ENCODE measurements around the gene EGFLAM. TPM values are rescaled to one million over a fixed set of nuclear protein-coding genes. Genes with fewer than 3 reads are reported as not detected.

The EGFLAM gene
- total RNA-seq = 0.27 and 0.42 TPM in 2 replicates
- 0.06 and 0.82 TPM in 2 replicates for polyA plus RNA-seq

DNA sequence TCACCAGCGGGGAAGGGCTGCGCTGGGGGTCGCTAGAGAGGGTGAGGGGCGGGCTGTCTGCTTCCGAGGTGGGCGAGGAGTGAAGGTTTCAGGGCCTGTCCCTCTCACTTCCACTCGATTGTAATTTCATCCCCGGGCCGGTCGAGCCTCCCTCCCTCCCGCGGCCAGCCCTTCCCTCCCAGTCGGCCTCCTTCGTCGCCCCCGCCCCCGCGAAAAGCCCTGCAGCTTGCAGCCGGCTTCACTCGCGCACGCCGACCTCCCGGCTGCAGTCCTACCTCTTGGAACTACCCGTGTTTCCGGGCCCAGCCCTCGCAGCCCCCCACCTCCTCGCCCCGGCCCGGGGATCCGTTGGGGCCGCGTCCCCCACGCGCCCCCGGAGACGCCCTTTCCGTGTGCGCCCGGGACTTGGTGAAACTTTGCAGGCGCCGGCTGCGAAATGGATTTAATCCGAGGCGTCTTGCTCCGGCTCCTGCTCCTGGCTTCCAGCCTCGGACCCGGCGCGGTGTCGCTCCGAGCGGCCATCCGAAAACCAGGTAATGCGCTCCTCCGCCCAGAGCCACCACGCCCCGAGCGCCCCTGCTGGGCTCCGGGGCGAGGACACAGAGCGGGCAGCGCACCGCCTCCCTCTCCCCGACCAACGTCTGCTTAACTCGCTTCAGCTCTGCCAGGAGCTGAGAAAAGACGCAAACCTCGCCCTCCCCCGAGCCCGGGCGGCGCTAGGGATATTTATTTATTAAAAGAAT lies at the start of gene EGFLAM:
Gene EGFLAM, plus strand, starts transcription at position 241 of the 743 bp plus-strand sequence. Its CDS starts 196 bp downstream, at position 437.
- no peaks in the 10 kb centered on the region for H3K9me3 ChIP-seq (ENCODE audit: low read depth)
- H3K4me1 ChIP-seq (ENCODE audit: low read depth) = peaks cover 11% of the 10 kb centered on the region
- H3K27me3 ChIP-seq = peaks cover 57% of the 10 kb centered on the region
- TF ChIP-seq, protein P1, sequence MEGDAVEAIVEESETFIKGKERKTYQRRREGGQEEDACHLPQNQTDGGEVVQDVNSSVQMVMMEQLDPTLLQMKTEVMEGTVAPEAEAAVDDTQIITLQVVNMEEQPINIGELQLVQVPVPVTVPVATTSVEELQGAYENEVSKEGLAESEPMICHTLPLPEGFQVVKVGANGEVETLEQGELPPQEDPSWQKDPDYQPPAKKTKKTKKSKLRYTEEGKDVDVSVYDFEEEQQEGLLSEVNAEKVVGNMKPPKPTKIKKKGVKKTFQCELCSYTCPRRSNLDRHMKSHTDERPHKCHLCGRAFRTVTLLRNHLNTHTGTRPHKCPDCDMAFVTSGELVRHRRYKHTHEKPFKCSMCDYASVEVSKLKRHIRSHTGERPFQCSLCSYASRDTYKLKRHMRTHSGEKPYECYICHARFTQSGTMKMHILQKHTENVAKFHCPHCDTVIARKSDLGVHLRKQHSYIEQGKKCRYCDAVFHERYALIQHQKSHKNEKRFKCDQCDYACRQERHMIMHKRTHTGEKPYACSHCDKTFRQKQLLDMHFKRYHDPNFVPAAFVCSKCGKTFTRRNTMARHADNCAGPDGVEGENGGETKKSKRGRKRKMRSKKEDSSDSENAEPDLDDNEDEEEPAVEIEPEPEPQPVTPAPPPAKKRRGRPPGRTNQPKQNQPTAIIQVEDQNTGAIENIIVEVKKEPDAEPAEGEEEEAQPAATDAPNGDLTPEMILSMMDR (IDR thresholded peaks at IDR 0.05; ENCODE audit: low read depth, low read length) = peak; percentile 23
- H3K36me3 ChIP-seq = no peaks in the 10 kb centered on the region
- H3K4me3 ChIP-seq = peak within 1 kb of the TSS; percentile 69
- no peak within 1 kb of the TSS for H3K27ac ChIP-seq
- DNase-seq (ENCODE audit: low read depth in 1 of 2, low spot score in 1 of 2) = peak; percentile 12 to 79

DNA sequence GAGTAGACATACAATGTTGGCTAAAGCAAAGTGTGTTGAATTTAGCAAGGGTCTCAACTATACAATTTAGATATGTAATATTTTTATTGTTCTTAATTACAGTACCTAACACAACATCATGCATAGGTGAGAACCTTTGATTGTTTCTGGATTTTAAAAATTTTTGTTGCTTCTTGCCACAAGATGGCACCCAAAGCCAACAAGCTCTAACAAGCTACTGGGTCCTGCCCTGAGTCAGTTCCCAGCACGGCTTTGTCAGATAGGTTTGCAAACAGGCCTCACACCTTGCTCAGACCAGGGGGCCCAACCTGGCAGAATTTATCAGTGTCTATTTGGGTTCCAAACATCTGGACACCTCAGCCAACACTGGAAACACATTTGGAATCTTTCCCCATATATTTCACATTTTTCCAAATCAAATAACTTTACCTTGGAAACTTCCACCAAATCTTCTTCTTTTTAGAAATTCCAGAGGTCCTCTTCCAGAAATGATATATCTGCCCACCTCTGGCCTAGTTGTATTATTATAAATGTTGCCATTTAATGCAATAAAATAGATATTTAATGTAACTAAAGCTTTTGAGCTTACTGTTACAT lies 49.5 kb upstream of the EGFLAM start:
- peak; percentile 62 to 64 for DNase-seq (ENCODE audit: low read depth in 1 of 2, low spot score in 1 of 2)
- Histone ChIP-seq H3K4me3 (no peak overlapping the region), H3K4me1 (ENCODE audit: low read depth) (no peaks in the 10 kb centered on the region), H3K27ac (no peak overlapping the region), H3K9me3 (ENCODE audit: low read depth) (no peaks in the 10 kb centered on the region), H3K27me3 (peaks cover 5% of the 10 kb centered on the region), H3K36me3 (no peaks in the 10 kb centered on the region)
- TF ChIP-seq, protein P1 (IDR thresholded peaks at IDR 0.05; ENCODE audit: low read depth, low read length) = peak; percentile 55

DNA sequence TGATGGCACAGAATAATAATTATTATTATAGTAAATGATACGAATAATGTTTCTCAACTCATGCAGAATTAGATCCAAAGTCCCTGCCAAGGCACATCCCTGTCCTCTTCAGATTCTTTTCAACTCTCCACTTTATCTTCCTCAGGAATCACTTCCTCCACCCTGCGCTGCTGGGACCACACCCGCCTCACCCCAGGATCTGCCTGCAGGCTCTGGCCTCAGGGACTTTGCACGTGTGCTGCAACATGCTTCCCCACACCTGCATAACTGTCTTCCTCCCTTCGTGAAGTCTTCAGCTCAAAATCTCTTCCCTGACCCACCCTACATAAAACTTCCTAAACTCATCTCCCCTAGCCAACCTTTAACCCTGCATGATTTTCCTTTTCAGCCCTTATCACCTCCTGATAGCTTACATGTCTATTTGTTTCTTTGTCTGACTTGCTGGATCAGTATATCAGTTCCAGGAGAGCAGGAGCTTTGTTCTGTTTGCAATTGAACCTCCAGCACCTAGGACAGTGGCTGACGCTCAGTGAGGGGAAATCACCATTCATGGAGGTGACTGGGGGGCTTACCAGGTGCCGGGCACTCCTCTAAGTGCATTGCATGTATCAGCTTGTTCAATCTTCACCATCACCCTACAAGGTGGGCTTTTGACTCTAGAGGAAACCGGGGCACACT lies 47.5 kb upstream of the EGFLAM start:
- Histone ChIP-seq H3K27ac (no peak overlapping the region), H3K9me3 (ENCODE audit: low read depth) (no peaks in the 10 kb centered on the region), H3K27me3 (no peaks in the 10 kb centered on the region), H3K4me1 (ENCODE audit: low read depth) (no peaks in the 10 kb centered on the region), H3K4me3 (no peak overlapping the region), H3K36me3 (no peaks in the 10 kb centered on the region)
- peak in 1 of 2 donors; percentile 20 for DNase-seq (ENCODE audit: low read depth in 1 of 2, low spot score in 1 of 2)
- TF ChIP-seq, protein P1 (IDR thresholded peaks at IDR 0.05; ENCODE audit: low read depth, low read length) = no peak

DNA sequence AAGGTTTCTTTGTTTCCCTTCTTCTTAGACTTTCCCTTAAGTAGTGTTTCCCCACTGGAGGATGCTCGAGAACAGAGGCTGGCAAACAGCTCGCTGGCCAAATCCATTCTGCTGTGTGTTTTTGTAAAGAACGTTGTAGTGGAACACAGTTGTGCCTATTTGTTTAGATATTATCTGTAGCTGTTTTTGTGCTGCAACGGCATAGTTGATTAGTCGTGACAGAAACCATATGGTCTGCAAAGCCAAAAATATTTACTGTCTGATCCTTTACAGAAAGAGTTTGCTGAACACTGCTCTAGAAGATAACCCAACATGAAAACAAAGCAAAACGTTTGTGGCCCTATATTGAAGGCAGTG lies 47.0 kb upstream of the EGFLAM start:
- TF ChIP-seq, protein P1 (IDR thresholded peaks at IDR 0.05; ENCODE audit: low read depth, low read length) = no peak
- H3K27ac ChIP-seq = no peak overlapping the region
- no peak for DNase-seq (ENCODE audit: low read depth in 1 of 2, low spot score in 1 of 2)
- no peaks in the 10 kb centered on the region for H3K36me3 ChIP-seq
- H3K4me1 ChIP-seq (ENCODE audit: low read depth) = no peaks in the 10 kb centered on the region
- H3K9me3 ChIP-seq (ENCODE audit: low read depth) = no peaks in the 10 kb centered on the region
- no peaks in the 10 kb centered on the region for H3K27me3 ChIP-seq
- no peak overlapping the region for H3K4me3 ChIP-seq

GRCh38 chr5:38212307-38212706 lies 46.1 kb upstream of the EGFLAM start:
- no peak for DNase-seq (ENCODE audit: low read depth in 1 of 2, low spot score in 1 of 2)
- H3K27me3 ChIP-seq = no peaks in the 10 kb centered on the region
- no peaks in the 10 kb centered on the region for H3K4me1 ChIP-seq (ENCODE audit: low read depth)
- H3K27ac ChIP-seq = no peak overlapping the region
- H3K9me3 ChIP-seq (ENCODE audit: low read depth) = no peaks in the 10 kb centered on the region
- TF ChIP-seq, protein P1 (IDR thresholded peaks at IDR 0.05; ENCODE audit: low read depth, low read length) = no peak
- no peaks in the 10 kb centered on the region for H3K36me3 ChIP-seq
- H3K4me3 ChIP-seq = no peak overlapping the region
